GM21447 (cell line): ENCODE data around the gene NMD3.
"Not testable (repeated sequence)": the region's sequence is repeated elsewhere in the genome, so short reads cannot be mapped to it uniquely, and the experiment has no call there.

Experiments
- ATAC-seq: cut with Tn5 transposase; IDR thresholded peaks from one replicate; pipeline ENCODE4 v1.9.1; 2021; ENCODE audit not compliant: unreplicated experiment

Gene NMD3

GRCh38 chr3:161274691-161275298 lies 53.7 kb downstream of the NMD3 start:
- peak; percentile 70 for ATAC-seq

- no peak for ATAC-seq
These were observed 54.8 kb downstream of the NMD3 start for GRCh38 chr3:161275919-161276318.

- not testable (repeated sequence) for ATAC-seq
These were observed 61.3 kb downstream of the NMD3 start for GRCh38 chr3:161282387-161282786.

GRCh38 chr3:161284989-161285388 lies 63.9 kb downstream of the NMD3 start:
- ATAC-seq = no peak

GRCh38 chr3:161289174-161289573 lies 68.1 kb downstream of the NMD3 start:
- ATAC-seq = no peak

- ATAC-seq = no peak
These were observed 70.2 kb downstream of the NMD3 start for GRCh38 chr3:161291191-161291901.

GRCh38 chr3:161293381-161293780 lies 72.3 kb downstream of the NMD3 start:
- ATAC-seq = peak; percentile 49

GRCh38 chr3:161295325-161295724 lies 74.2 kb downstream of the NMD3 start:
- no peak for ATAC-seq

- no peak for ATAC-seq
These were observed 75.7 kb downstream of the NMD3 start for GRCh38 chr3:161296814-161297213.
